Measurements from ENCODE around the gene PDE9A.

Gene PDE9A

GRCh38 chr21:42699196-42699595 is 45.8 kb downstream of the PDE9A start:
- DNase-seq (ENCODE audit: insufficient read length, low spot score), result no peak
- FAIRE-seq, result no peak
- TF ChIP-seq POLR2A (IDR thresholded peaks at IDR 0.05; ENCODE audit: low read depth, low read length) (no peak), POU2F2 (IDR thresholded peaks at IDR 0.05; ENCODE audit: low read depth, low read length) (no peak), POLR2AphosphoS5 (IDR thresholded peaks at IDR 0.05; ENCODE audit: low read depth, low read length) (no peak), TAF1 (IDR thresholded peaks at IDR 0.05; ENCODE audit: low read depth, low read length) (no peak), PAX5 (IDR thresholded peaks at IDR 0.05; ENCODE audit: insufficient read depth, low read length, severe bottlenecking) (no peak), SPI1 (IDR thresholded peaks at IDR 0.05; ENCODE audit: low read depth, low read length) (no peak)

GRCh38 chr21:42701706-42702456 is 48.5 kb downstream of the PDE9A start:
- DNase-seq (ENCODE audit: insufficient read length, low spot score), result no peak
- no peak for FAIRE-seq

GRCh38 chr21:42702720-42703119 is 49.3 kb downstream of the PDE9A start:
- DNase-seq (ENCODE audit: insufficient read length, low spot score), result no peak
- TF ChIP-seq SPI1 (IDR thresholded peaks at IDR 0.05; ENCODE audit: low read depth, low read length), result no peak
- no peak for TF ChIP-seq PAX5 (IDR thresholded peaks at IDR 0.05; ENCODE audit: insufficient read depth, low read length, severe bottlenecking)
- no peak for TF ChIP-seq TAF1 (IDR thresholded peaks at IDR 0.05; ENCODE audit: low read depth, low read length)
- no peak for TF ChIP-seq POU2F2 (IDR thresholded peaks at IDR 0.05; ENCODE audit: low read depth, low read length)
- no peak for TF ChIP-seq POLR2A (IDR thresholded peaks at IDR 0.05; ENCODE audit: low read depth, low read length)
- no peak for TF ChIP-seq POLR2AphosphoS5 (IDR thresholded peaks at IDR 0.05; ENCODE audit: low read depth, low read length)
- FAIRE-seq, result no peak

More at GRCh38 chr21:42701706-42702456, 48.5 kb downstream of the PDE9A start:
- TF ChIP-seq PAX5 (IDR thresholded peaks at IDR 0.05; ENCODE audit: insufficient read depth, low read length, severe bottlenecking), result no peak
- no peak for TF ChIP-seq POLR2AphosphoS5 (IDR thresholded peaks at IDR 0.05; ENCODE audit: low read depth, low read length)
- TF ChIP-seq POU2F2 (IDR thresholded peaks at IDR 0.05; ENCODE audit: low read depth, low read length), result no peak
- no peak for TF ChIP-seq SPI1 (IDR thresholded peaks at IDR 0.05; ENCODE audit: low read depth, low read length)
- TF ChIP-seq TAF1 (IDR thresholded peaks at IDR 0.05; ENCODE audit: low read depth, low read length), result no peak
- no peak for TF ChIP-seq POLR2A (IDR thresholded peaks at IDR 0.05; ENCODE audit: low read depth, low read length)

GRCh38 chr21:42703136-42703908 is 49.9 kb downstream of the PDE9A start:
- DNase-seq (ENCODE audit: insufficient read length, low spot score) (no peak), FAIRE-seq (no peak)
- no peak for TF ChIP-seq POU2F2 (IDR thresholded peaks at IDR 0.05; ENCODE audit: low read depth, low read length)
- no peak for TF ChIP-seq PAX5 (IDR thresholded peaks at IDR 0.05; ENCODE audit: insufficient read depth, low read length, severe bottlenecking)
- no peak for TF ChIP-seq POLR2AphosphoS5 (IDR thresholded peaks at IDR 0.05; ENCODE audit: low read depth, low read length)
- TF ChIP-seq POLR2A (IDR thresholded peaks at IDR 0.05; ENCODE audit: low read depth, low read length), result no peak
- no peak for TF ChIP-seq TAF1 (IDR thresholded peaks at IDR 0.05; ENCODE audit: low read depth, low read length)
- no peak for TF ChIP-seq SPI1 (IDR thresholded peaks at IDR 0.05; ENCODE audit: low read depth, low read length)

GRCh38 chr21:42703965-42704364 is 50.5 kb downstream of the PDE9A start:
- no peak for FAIRE-seq
- TF ChIP-seq TAF1 (IDR thresholded peaks at IDR 0.05; ENCODE audit: low read depth, low read length), result no peak
- TF ChIP-seq POLR2A (IDR thresholded peaks at IDR 0.05; ENCODE audit: low read depth, low read length), result no peak
- no peak for TF ChIP-seq POU2F2 (IDR thresholded peaks at IDR 0.05; ENCODE audit: low read depth, low read length)
- TF ChIP-seq POLR2AphosphoS5 (IDR thresholded peaks at IDR 0.05; ENCODE audit: low read depth, low read length), result no peak
- TF ChIP-seq PAX5 (IDR thresholded peaks at IDR 0.05; ENCODE audit: insufficient read depth, low read length, severe bottlenecking), result no peak
- TF ChIP-seq SPI1 (IDR thresholded peaks at IDR 0.05; ENCODE audit: low read depth, low read length), result no peak
- no peak for DNase-seq (ENCODE audit: insufficient read length, low spot score)

- no peak for DNase-seq (ENCODE audit: insufficient read length, low spot score)
- FAIRE-seq, result no peak
- TF ChIP-seq POU2F2 (IDR thresholded peaks at IDR 0.05; ENCODE audit: low read depth, low read length) (no peak), TAF1 (IDR thresholded peaks at IDR 0.05; ENCODE audit: low read depth, low read length) (no peak), POLR2A (IDR thresholded peaks at IDR 0.05; ENCODE audit: low read depth, low read length) (no peak), POLR2AphosphoS5 (IDR thresholded peaks at IDR 0.05; ENCODE audit: low read depth, low read length) (no peak), SPI1 (IDR thresholded peaks at IDR 0.05; ENCODE audit: low read depth, low read length) (no peak), PAX5 (IDR thresholded peaks at IDR 0.05; ENCODE audit: insufficient read depth, low read length, severe bottlenecking) (no peak)
Observed at GRCh38 chr21:42704861-42705260, 51.4 kb downstream of the PDE9A start.

- DNase-seq (ENCODE audit: insufficient read length, low spot score) (no peak), FAIRE-seq (no peak)
- no peak for TF ChIP-seq TAF1 (IDR thresholded peaks at IDR 0.05; ENCODE audit: low read depth, low read length)
- TF ChIP-seq POLR2AphosphoS5 (IDR thresholded peaks at IDR 0.05; ENCODE audit: low read depth, low read length), result no peak
- TF ChIP-seq POU2F2 (IDR thresholded peaks at IDR 0.05; ENCODE audit: low read depth, low read length), result no peak
- TF ChIP-seq SPI1 (IDR thresholded peaks at IDR 0.05; ENCODE audit: low read depth, low read length), result no peak
- no peak for TF ChIP-seq POLR2A (IDR thresholded peaks at IDR 0.05; ENCODE audit: low read depth, low read length)
- no peak for TF ChIP-seq PAX5 (IDR thresholded peaks at IDR 0.05; ENCODE audit: insufficient read depth, low read length, severe bottlenecking)
Observed at GRCh38 chr21:42705346-42705745, 51.9 kb downstream of the PDE9A start.

GRCh38 chr21:42705746-42706374 is 52.4 kb downstream of the PDE9A start:
- no peak for FAIRE-seq
- no peak for TF ChIP-seq POLR2A (IDR thresholded peaks at IDR 0.05; ENCODE audit: low read depth, low read length)
- no peak for TF ChIP-seq POLR2AphosphoS5 (IDR thresholded peaks at IDR 0.05; ENCODE audit: low read depth, low read length)
- no peak for TF ChIP-seq POU2F2 (IDR thresholded peaks at IDR 0.05; ENCODE audit: low read depth, low read length)
- no peak for TF ChIP-seq TAF1 (IDR thresholded peaks at IDR 0.05; ENCODE audit: low read depth, low read length)
- no peak for TF ChIP-seq SPI1 (IDR thresholded peaks at IDR 0.05; ENCODE audit: low read depth, low read length)
- no peak for TF ChIP-seq PAX5 (IDR thresholded peaks at IDR 0.05; ENCODE audit: insufficient read depth, low read length, severe bottlenecking)
- DNase-seq (ENCODE audit: insufficient read length, low spot score), result no peak

GRCh38 chr21:42706765-42707164 is 53.3 kb downstream of the PDE9A start:
- DNase-seq (ENCODE audit: insufficient read length, low spot score) (no peak), FAIRE-seq (no peak)
- TF ChIP-seq TAF1 (IDR thresholded peaks at IDR 0.05; ENCODE audit: low read depth, low read length) (no peak), POLR2A (IDR thresholded peaks at IDR 0.05; ENCODE audit: low read depth, low read length) (no peak), PAX5 (IDR thresholded peaks at IDR 0.05; ENCODE audit: insufficient read depth, low read length, severe bottlenecking) (no peak), POU2F2 (IDR thresholded peaks at IDR 0.05; ENCODE audit: low read depth, low read length) (no peak), POLR2AphosphoS5 (IDR thresholded peaks at IDR 0.05; ENCODE audit: low read depth, low read length) (no peak), SPI1 (IDR thresholded peaks at IDR 0.05; ENCODE audit: low read depth, low read length) (no peak)
